GM13976 (cell line): Measurements from ENCODE around the gene CYP3A5.

Experiments used
- DNase-seq: peaks from one replicate; pipeline ENCODE4 v3.0.0; 2012; ENCODE audit warnings: low spot score
- in situ Hi-C: fragments of 300-500 bp; cut with MboI; formaldehyde crosslinking; loops from one replicate; pipeline ENCODE4 v1.12.0; 2022; ENCODE audit warnings: low sequenced_read_pairs, mixed read lengths, inconsistent platforms; ENCODE audit not compliant: unreplicated experiment
- TF ChIP-seq, protein P1 (sequence below): IDR thresholded peaks from 2 replicates; pipeline ENCODE4 v1.5.1; 2012; ENCODE audit warnings: borderline replicate concordance, mild to moderate bottlenecking; ENCODE audit not compliant: insufficient read depth; ENCODE audit errors: extremely low read depth, missing control alignments, control extremely low read depth

CYP3A5 gene

DNA sequence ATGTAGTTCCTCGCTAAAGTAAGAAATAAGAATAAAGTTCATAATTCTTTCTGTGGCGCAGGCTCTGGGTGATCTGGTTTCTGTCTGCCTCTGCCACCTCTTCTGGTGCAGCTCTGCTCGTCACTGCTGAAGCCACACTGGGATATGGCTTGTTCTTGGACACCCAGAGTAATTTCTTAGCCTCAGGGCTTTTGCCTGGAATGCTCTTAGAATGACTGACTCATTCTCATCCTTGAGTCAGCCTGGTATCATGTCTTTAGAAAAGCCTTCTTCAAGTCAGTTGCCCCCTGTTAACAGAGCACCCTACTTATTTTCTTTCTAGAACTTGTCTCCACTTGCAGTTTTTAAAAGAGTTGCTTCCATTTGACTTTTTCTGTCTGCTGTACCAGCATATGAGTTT is 61.1 kb downstream of the CYP3A5 start:
- DNase-seq, result no peak
- in situ Hi-C loops, result no loop called here
- TF ChIP-seq, protein P1, sequence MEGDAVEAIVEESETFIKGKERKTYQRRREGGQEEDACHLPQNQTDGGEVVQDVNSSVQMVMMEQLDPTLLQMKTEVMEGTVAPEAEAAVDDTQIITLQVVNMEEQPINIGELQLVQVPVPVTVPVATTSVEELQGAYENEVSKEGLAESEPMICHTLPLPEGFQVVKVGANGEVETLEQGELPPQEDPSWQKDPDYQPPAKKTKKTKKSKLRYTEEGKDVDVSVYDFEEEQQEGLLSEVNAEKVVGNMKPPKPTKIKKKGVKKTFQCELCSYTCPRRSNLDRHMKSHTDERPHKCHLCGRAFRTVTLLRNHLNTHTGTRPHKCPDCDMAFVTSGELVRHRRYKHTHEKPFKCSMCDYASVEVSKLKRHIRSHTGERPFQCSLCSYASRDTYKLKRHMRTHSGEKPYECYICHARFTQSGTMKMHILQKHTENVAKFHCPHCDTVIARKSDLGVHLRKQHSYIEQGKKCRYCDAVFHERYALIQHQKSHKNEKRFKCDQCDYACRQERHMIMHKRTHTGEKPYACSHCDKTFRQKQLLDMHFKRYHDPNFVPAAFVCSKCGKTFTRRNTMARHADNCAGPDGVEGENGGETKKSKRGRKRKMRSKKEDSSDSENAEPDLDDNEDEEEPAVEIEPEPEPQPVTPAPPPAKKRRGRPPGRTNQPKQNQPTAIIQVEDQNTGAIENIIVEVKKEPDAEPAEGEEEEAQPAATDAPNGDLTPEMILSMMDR, result no peak

DNA sequence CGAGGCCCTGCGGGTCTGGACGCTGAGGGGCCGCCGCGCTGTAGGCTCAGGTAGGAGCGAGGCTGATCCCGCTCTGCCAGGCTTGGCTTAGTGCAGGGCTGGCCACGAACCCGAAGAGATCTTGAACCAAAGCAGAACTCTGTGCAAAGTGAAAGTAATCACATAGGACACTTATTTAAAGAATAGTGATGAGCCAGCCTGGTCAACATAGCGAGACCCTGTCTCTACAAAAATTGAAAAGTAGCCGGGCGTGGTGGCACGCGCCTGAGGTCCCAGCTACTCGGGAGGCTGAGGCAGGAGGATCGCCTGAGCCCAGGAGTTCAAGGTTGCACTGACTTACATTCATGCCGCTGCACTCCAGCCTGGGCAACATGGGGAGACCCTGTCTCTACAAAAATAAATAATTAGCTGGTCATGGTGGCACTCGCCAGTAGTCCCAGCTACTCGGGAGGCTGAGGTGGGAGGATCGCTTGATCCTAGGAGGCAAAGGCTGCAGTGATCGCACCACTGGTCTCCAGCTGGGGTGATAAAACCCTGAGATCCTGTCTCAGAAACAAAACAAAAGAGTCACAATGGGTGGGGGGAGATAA is 62.5 kb downstream of the CYP3A5 start:
- DNase-seq, result no peak
- TF ChIP-seq, protein P1, result no peak
- in situ Hi-C loops, result no loop called here

DNA sequence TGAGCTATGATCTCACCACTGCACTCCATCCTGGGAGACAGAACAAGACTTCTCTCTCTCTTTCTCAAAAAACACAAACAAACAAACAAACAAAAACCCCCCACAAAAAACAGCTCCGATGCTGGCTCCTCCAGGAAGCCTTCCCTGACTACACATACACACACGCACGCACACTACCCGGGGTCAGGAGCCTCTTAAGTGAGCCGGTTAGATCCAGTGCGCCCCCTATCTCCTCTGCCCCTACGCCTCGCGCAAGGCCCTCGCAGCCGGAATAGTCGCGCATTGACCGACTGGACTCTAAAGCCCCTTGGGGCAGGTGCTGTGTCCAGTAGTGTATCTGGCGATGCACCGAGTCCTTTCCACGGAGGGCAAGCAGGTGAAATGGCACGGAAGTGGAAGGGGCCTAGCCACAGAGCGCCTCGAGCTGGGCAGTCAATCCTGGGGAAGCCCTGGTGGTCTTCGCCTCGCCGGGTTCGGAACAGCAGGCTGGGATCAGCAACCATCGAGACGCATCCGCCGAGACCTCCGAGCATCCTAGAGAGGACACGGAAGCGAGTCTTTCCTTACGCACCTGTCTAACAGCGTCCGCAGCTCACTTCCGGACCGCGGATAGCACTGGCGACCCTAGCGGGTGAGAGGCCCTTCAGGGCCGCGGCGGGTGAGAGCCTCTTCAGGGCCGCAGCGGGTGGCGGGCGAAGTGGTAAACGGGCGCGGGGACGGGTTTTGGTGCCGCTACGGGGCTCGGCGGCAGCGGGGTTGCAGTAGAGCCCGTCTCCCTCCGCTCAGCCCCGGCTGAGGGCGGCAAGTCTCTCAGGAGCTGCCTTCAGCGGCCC is 63.2 kb downstream of the CYP3A5 start, which contains the start of gene ZSCAN25:
Gene ZSCAN25, plus strand, starts transcription at position 588 of the 833 bp plus-strand sequence. CDS start 2,661 bp downstream, outside the sequence.
- TF ChIP-seq, protein P1, result peak; percentile 53
- DNase-seq, result peak; percentile 95
- in situ Hi-C loops, result no loop called here

DNA sequence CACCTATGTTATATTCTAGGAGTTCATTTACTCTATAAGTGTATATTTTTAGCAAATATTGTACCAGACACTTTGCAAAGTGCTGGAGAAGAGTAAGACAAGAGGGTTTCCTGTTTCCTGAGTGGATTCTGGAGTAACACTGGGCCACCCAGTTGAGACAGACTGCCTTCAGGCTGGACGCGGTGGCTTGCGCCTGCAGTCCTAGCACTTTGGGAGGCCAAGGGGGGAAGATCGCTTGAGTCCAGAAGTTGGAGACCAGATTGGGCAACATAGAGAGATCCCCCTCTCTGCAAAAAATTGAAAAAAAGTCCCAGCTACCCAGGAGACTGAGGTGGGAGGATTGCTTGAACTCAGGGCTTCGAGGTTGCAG is 63.8 kb downstream of the CYP3A5 start:
- TF ChIP-seq, protein P1, result no peak
- in situ Hi-C loops, result no loop called here
- no peak for DNase-seq

DNA sequence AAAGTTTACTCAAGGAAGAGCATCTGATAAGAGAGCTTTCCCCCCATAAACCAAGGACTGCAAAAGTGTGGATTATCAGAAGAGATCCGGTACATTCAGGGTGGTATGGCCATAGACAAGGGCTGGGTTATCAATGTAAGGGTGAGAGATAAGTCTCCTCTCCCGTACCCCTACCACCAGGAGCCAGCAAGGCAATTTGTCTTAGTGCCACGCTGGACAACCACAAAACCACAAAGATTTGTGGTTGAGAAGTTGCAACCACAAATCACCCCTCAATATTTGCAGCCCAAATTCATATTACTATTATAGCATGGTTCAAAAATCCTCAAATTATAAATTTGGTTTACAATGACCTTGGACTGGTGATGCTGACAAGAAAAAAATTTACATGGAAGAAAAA is 65.3 kb downstream of the CYP3A5 start:
- in situ Hi-C loops, result no loop called here
- DNase-seq, result no peak
- TF ChIP-seq, protein P1, result no peak

DNA sequence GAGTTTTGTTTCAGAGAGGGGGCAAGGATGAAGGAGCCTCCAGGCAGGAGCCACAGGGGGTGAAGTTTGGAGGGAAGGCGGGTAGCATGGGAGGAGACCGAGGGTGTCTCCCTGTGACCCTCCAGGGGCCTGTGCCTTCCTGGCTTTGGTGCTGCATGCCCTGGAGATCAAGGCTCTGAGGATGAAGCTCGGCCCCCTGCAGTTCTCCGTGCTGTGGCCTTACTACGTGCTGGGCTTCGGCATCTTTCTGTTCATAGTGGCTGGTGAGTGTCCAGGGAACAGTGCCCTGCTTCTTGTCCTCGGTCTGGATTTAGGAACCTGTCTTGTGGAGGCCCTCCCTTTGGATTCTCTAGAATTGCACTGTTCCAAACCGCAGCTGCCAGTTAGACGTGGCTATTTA is 72.2 kb downstream of the CYP3A5 start:
- in situ Hi-C loops, result no loop called here
- TF ChIP-seq, protein P1, result no peak

More for the DNA sequence above, 72.2 kb downstream of the CYP3A5 start:
- no peak for DNase-seq
